Liver (tissue), 9 donors: ENCODE data around the gene TMBIM6. TPM values are rescaled to one million over a fixed set of nuclear protein-coding genes. Genes with fewer than 3 reads are reported as not detected.

ENCODE experiments used
- DNase-seq: peaks from one replicate; pipeline ENCODE4 v3.0.0-alpha.2; 2017; ENCODE audit warnings: low spot score
- H3K27ac ChIP-seq, 2 donors: one replicate each; pipeline ENCODE4 v1.7.0; 2013; ENCODE audit warnings: inconsistent platforms in 2 of 2, low read length in 2 of 2, control low read depth in 1 of 2, low read depth in 1 of 2, mild to moderate bottlenecking in 1 of 2
- H3K27me3 ChIP-seq, 4 donors: one replicate each; pipeline versions ENCODE4 v1.6.1 to v1.7.0; 2013; ENCODE audit warnings: low read length in 3 of 4, inconsistent platforms in 1 of 4, mild to moderate bottlenecking in 1 of 4, moderate library complexity in 1 of 4; ENCODE audit not compliant: control insufficient read depth in 4 of 4, insufficient read depth in 4 of 4
- H3K36me3 ChIP-seq, 4 donors: one replicate each; pipeline versions ENCODE4 v1.6.1 to v1.7.0; 2013; ENCODE audit warnings: low read length in 3 of 4, mild to moderate bottlenecking in 3 of 4, low read depth in 1 of 4, moderate library complexity in 1 of 4; ENCODE audit not compliant: control insufficient read depth in 4 of 4, insufficient read depth in 3 of 4
- H3K4me1 ChIP-seq, 4 donors: one replicate each; pipeline versions ENCODE4 v1.6.1 to v1.7.0; 2013; ENCODE audit warnings: low read length in 3 of 4, mild to moderate bottlenecking in 3 of 4, moderate library complexity in 1 of 4; ENCODE audit not compliant: control insufficient read depth in 4 of 4, insufficient read depth in 4 of 4
- H3K4me3 ChIP-seq, 3 donors: one replicate each; pipeline versions ENCODE4 v1.6.1 to v1.7.0; 2013; ENCODE audit warnings: low read length in 3 of 3, control low read depth in 1 of 3, low read depth in 1 of 3, mild to moderate bottlenecking in 1 of 3
- H3K9ac ChIP-seq, 2 donors: one replicate each; pipeline ENCODE4 v1.7.0; 2013; ENCODE audit warnings: low read length in 2 of 2, mild to moderate bottlenecking in 2 of 2, moderate library complexity in 2 of 2, control low read depth in 1 of 2, low read depth in 1 of 2
- H3K9me3 ChIP-seq, 4 donors: one replicate each; pipeline versions ENCODE4 v1.6.1 to v1.7.0; 2013; ENCODE audit warnings: low read length in 3 of 4; ENCODE audit not compliant: control insufficient read depth in 4 of 4
- ATF3 ChIP-seq: IDR thresholded peaks from 2 replicates; pipeline ENCODE4 v1.6.1; 2016; ENCODE audit warnings: antibody characterized with exemption
- CTCF ChIP-seq: fragments of 150-350 bp; IDR thresholded peaks from 2 replicates; pipeline ENCODE4 v1.5.1; 2017; ENCODE audit warnings: improper control_type of control experiment, low read depth, low read length; ENCODE audit not compliant: missing input control
- EGR1 ChIP-seq, 2 donors: IDR thresholded peaks; 2 replicates each; pipeline ENCODE4 v1.6.1; 2016 to 2018; ENCODE audit warnings: antibody characterized with exemption in 2 of 2, low read depth in 2 of 2
- FOXA1 ChIP-seq: IDR thresholded peaks from 2 replicates; pipeline ENCODE4 v1.6.1; 2016; ENCODE audit warnings: antibody characterized with exemption
- FOXA2 ChIP-seq: IDR thresholded peaks from 2 replicates; pipeline ENCODE4 v1.6.1; 2016; ENCODE audit warnings: antibody characterized with exemption
- GABPA ChIP-seq, 2 donors: IDR thresholded peaks in 1 of 2; conservative IDR thresholded peaks in 1 of 2; 2 replicates each; pipeline ENCODE4 v1.6.1; 2016; ENCODE audit warnings: antibody characterized with exemption in 2 of 2, mild to moderate bottlenecking in 1 of 2, moderate library complexity in 1 of 2
- HNF4A ChIP-seq, 2 donors: conservative IDR thresholded peaks; 2 replicates each; pipeline ENCODE4 v1.6.1; 2016; ENCODE audit warnings: antibody characterized with exemption in 2 of 2, mild to moderate bottlenecking in 2 of 2
- HNF4G ChIP-seq: IDR thresholded peaks from 2 replicates; pipeline ENCODE4 v1.6.1; 2016; ENCODE audit warnings: antibody characterized with exemption
- JUND ChIP-seq, 2 donors: IDR thresholded peaks; 2 replicates each; pipeline ENCODE4 v1.6.1; 2016; ENCODE audit warnings: antibody characterized with exemption in 2 of 2
- MAX ChIP-seq: IDR thresholded peaks from 2 replicates; pipeline ENCODE4 v1.6.1; 2016; ENCODE audit warnings: antibody characterized with exemption
- NR2F2 ChIP-seq: IDR thresholded peaks from 2 replicates; pipeline ENCODE4 v1.6.1; 2016; ENCODE audit warnings: antibody characterized with exemption
- RAD21 ChIP-seq, 2 donors: IDR thresholded peaks; 2 replicates each; pipeline ENCODE4 v1.6.1; 2016; ENCODE audit warnings: antibody characterized with exemption in 2 of 2, mild to moderate bottlenecking in 2 of 2
- REST ChIP-seq: IDR thresholded peaks from 2 replicates; pipeline ENCODE4 v1.6.1; 2016; ENCODE audit warnings: antibody characterized with exemption, mild to moderate bottlenecking
- RXRA ChIP-seq, 2 donors: IDR thresholded peaks; 2 replicates each; pipeline ENCODE4 v1.6.1; 2017 to 2018; ENCODE audit warnings: antibody characterized with exemption in 2 of 2, mild to moderate bottlenecking in 1 of 2
- SP1 ChIP-seq: IDR thresholded peaks from 2 replicates; pipeline ENCODE4 v1.6.1; 2018; ENCODE audit warnings: antibody characterized with exemption, mild to moderate bottlenecking
- TAF1 ChIP-seq: conservative IDR thresholded peaks from 2 replicates; pipeline ENCODE4 v1.6.1; 2016; ENCODE audit warnings: antibody characterized with exemption, mild to moderate bottlenecking
- YY1 ChIP-seq: IDR thresholded peaks from 2 replicates; pipeline ENCODE4 v1.6.1; 2016; ENCODE audit warnings: antibody characterized with exemption, mild to moderate bottlenecking
- ZBTB33 ChIP-seq: IDR thresholded peaks from 2 replicates; pipeline ENCODE4 v1.6.1; 2016; ENCODE audit warnings: antibody characterized with exemption
- WGBS: extraction: QIAGEN DNeasy Blood & Tissue Kit; methylation state at CpG from one replicate; pipeline ENCODE4 v1.1.7; 2013; 5-methylcytosine and 5-hydroxymethylcytosine counted together
- polyA plus RNA-seq, 2 donors: library from polyadenylated mRNA; stranded (reverse) in 1 of 2; unstranded in 1 of 2; fragments of 200-250 nt in 1 of 2; fragments of >200 nt in 1 of 2; fragmentation: Nextera tagmentation in 1 of 2; extraction: Ambion mirVana in 1 of 2; gene quantifications; one replicate each; pipeline versions ENCODE4 v1.2.1 to v1.2.3, GENCODE V29; 2013 to 2015
- total RNA-seq, 2 donors: library from RNA; depleted of rRNA; stranded (reverse); fragments of >200 nt; gene quantifications; one replicate each; pipeline ENCODE4 v1.2.3, GENCODE V29; 2014
- donor health status: healthy.
- donor health status: healthy.
- donor health status: healthy.
- donor health status: healthy.
- donor health status: healthy.

TMBIM6 gene
- total and polyA plus RNA-seq, 4 donors = 464 to 1,207 (median 713) TPM

- no peaks in the 10 kb centered on the region for H3K9me3 ChIP-seq
- no peak overlapping the region for H3K4me3 ChIP-seq
- no peaks in the 10 kb centered on the region for H3K27me3 ChIP-seq
- no peaks in the 10 kb centered on the region for H3K36me3 ChIP-seq
- no peak overlapping the region for H3K9ac ChIP-seq
- no peak overlapping the region for H3K27ac ChIP-seq
- no peaks in the 10 kb centered on the region for H3K4me1 ChIP-seq
- 95% methylated on average over 5 of the region's 5 CpGs for WGBS
- TF ChIP-seq NR2F2 (no peak), FOXA2 (no peak), RAD21 (IDR thresholded peaks at IDR 0.05) (no peak), ATF3 (no peak), CTCF (no peak), FOXA1 (no peak), TAF1 (no peak), RXRA (IDR thresholded peaks at IDR 0.05) (no peak), REST (no peak), JUND (IDR thresholded peaks at IDR 0.05) (no peak), HNF4A (conservative IDR thresholded peaks at IDR 0.05) (no peak), GABPA (IDR thresholded peaks at IDR 0.05 in 1 of 2, conservative IDR thresholded peaks at IDR 0.05 in 1 of 2) (no peak), EGR1 (IDR thresholded peaks at IDR 0.05; ENCODE audit: low read depth in 2 of 2) (no peak), HNF4G (no peak), MAX (no peak), ZBTB33 (no peak), SP1 (no peak)
- no peak for DNase-seq
These were observed 69.8 kb downstream of the TMBIM6 start for GRCh38 chr12:49811136-49811535.

GRCh38 chr12:49811961-49812401 lies 70.6 kb downstream of the TMBIM6 start:
- Histone ChIP-seq H3K27me3 (no peaks in the 10 kb centered on the region), H3K4me1 (no peaks in the 10 kb centered on the region), H3K4me3 (no peak overlapping the region), H3K27ac (no peak overlapping the region), H3K9me3 (no peaks in the 10 kb centered on the region), H3K9ac (no peak overlapping the region), H3K36me3 (no peaks in the 10 kb centered on the region)
- 86% methylated on average over 4 of the region's 4 CpGs for whole genome bisulfite sequencing
- DNase-seq = no peak
- TF ChIP-seq YY1 = no peak
- TF ChIP-seq FOXA1 = no peak
